ENCODE data around the gene CCDC127. TPM values are rescaled to one million over a fixed set of nuclear protein-coding genes. Genes with fewer than 3 reads are reported as not detected.
"Not testable (repeated sequence)": the region's sequence is repeated elsewhere in the genome, so short reads cannot be mapped to it uniquely, and the experiment has no call there.

CCDC127 gene
- total RNA-seq, result 8.8 and 10.1 TPM in 2 replicates
- long read RNA-seq, full-length matches to known transcripts, result 22 of 25 reads
- long read RNA-seq, partial matches to known transcripts, result 0 of 25 reads
- long read RNA-seq, other reads (novel, unspliced or antisense), result 3 of 25 reads

GRCh38 chr5:217494-218456 is at the start of gene CCDC127, which contains the start of gene SDHA:
Gene CCDC127 (minus strand): TSS chr5:218153. CDS start chr5:216849, 1,304 bp downstream.
Gene SDHA (plus strand): TSS chr5:218320. CDS start chr5:218356, 36 bp downstream.
- H3K27me3 Mint-ChIP-seq; H3K36me3 Mint-ChIP-seq (ENCODE audit: insufficient read depth); H3K9me3 Mint-ChIP-seq (ENCODE audit: low read depth): not testable (repeated sequence)
- peak; percentile 99 for DNase-seq (ENCODE audit: low spot score, unreplicated experiment)
- peaks cover 18% of the 10 kb centered on the region for H3K4me1 Mint-ChIP-seq (ENCODE audit: low read depth)
- H3K27ac Mint-ChIP-seq, result peak within 1 kb of the TSS; percentile 91
- H3K4me3 Mint-ChIP-seq (ENCODE audit: low read depth), result peak within 1 kb of the TSS; percentile 94
- peak; percentile 52 for TF ChIP-seq CTCF (IDR thresholded peaks at IDR 0.05; ENCODE audit: unreplicated experiment)

- DNase-seq (ENCODE audit: low spot score, unreplicated experiment), result no peak
- no peak for TF ChIP-seq CTCF (IDR thresholded peaks at IDR 0.05; ENCODE audit: unreplicated experiment)
- H3K27ac Mint-ChIP-seq, result no peak overlapping the region
- H3K4me3 Mint-ChIP-seq (ENCODE audit: low read depth), result no peak overlapping the region
- peaks cover 7% of the 10 kb centered on the region for H3K4me1 Mint-ChIP-seq (ENCODE audit: low read depth)
- no peaks in the 10 kb centered on the region for H3K9me3 Mint-ChIP-seq (ENCODE audit: low read depth)
- no peaks in the 10 kb centered on the region for H3K27me3 Mint-ChIP-seq
- peaks cover 8% of the 10 kb centered on the region for H3K36me3 Mint-ChIP-seq (ENCODE audit: insufficient read depth)
Measured at GRCh38 chr5:267716-268115, 49.8 kb upstream of the CCDC127 start.

- Mint-ChIP-seq H3K36me3 (ENCODE audit: insufficient read depth) (peaks cover 13% of the 10 kb centered on the region), H3K27ac (peak overlapping the region; percentile 22)
- H3K9me3 Mint-ChIP-seq (ENCODE audit: low read depth); DNase-seq (ENCODE audit: low spot score, unreplicated experiment); H3K4me1 Mint-ChIP-seq (ENCODE audit: low read depth); H3K27me3 Mint-ChIP-seq; H3K4me3 Mint-ChIP-seq (ENCODE audit: low read depth): not testable (repeated sequence)
Measured at GRCh38 chr5:266311-267026, 48.5 kb upstream of the CCDC127 start.

GRCh38 chr5:264338-264737 is 46.4 kb upstream of the CCDC127 start:
- Mint-ChIP-seq H3K4me3 (ENCODE audit: low read depth) (no peak overlapping the region), H3K9me3 (ENCODE audit: low read depth) (peaks cover 2% of the 10 kb centered on the region), H3K27me3 (no peaks in the 10 kb centered on the region), H3K36me3 (ENCODE audit: insufficient read depth) (peaks cover 13% of the 10 kb centered on the region), H3K27ac (peak overlapping the region; percentile 31), H3K4me1 (ENCODE audit: low read depth) (no peaks in the 10 kb centered on the region)
- no peak for DNase-seq (ENCODE audit: low spot score, unreplicated experiment)
- no peak for TF ChIP-seq CTCF (IDR thresholded peaks at IDR 0.05; ENCODE audit: unreplicated experiment)

- not testable (repeated sequence) for H3K4me1 Mint-ChIP-seq (ENCODE audit: low read depth); H3K9me3 Mint-ChIP-seq (ENCODE audit: low read depth); H3K4me3 Mint-ChIP-seq (ENCODE audit: low read depth); H3K27me3 Mint-ChIP-seq; H3K27ac Mint-ChIP-seq; DNase-seq (ENCODE audit: low spot score, unreplicated experiment)
- H3K36me3 Mint-ChIP-seq (ENCODE audit: insufficient read depth), result peaks cover 16% of the 10 kb centered on the region
Measured at GRCh38 chr5:263275-263974, 45.5 kb upstream of the CCDC127 start.
